SK-N-SH (cell line): ENCODE data around the gene C3orf70. TPM values are rescaled to one million over a fixed set of nuclear protein-coding genes. Genes with fewer than 3 reads are reported as not detected.

Source experiments
- CTCF ChIA-PET: fragments of 300-600, 350-600 bp; formaldehyde crosslinking; extraction: SDS; loops from one replicate; lab custom pipeline; 2021; lab: Yijun Ruan, JAX
- POLR2A ChIA-PET: fragments of 350-600 bp; sonication (Branson Sonifier 250); formaldehyde crosslinking; extraction: SDS; loops from one replicate; lab custom pipeline; 2020; ENCODE audit warnings: antibody characterized with exemption, inconsistent platforms; lab: Yijun Ruan, JAX
- DNase-seq: peaks from one replicate; pipeline ENCODE4 v3.0.0; 2012
- H2AFZ ChIP-seq: fragments of 200-600 bp; sonication (generic); 2 replicates; pipeline ENCODE4 v1.8.1; 2016; ENCODE audit warnings: antibody characterized with exemption, mild to moderate bottlenecking, low read depth
- H3F3A ChIP-seq: fragments of 200-600 bp; sonication (generic); replicated peaks from 2 replicates; pipeline ENCODE3; 2016; ENCODE audit warnings: antibody characterized with exemption, mild to moderate bottlenecking; ENCODE audit not compliant: insufficient read depth
- H3K27ac ChIP-seq, 2 experiments: fragments of 200-500 bp in 1 of 2; fragments of 200-600 bp in 1 of 2; sonication (Bioruptor generic) in 1 of 2; sonication (generic), shearing (Covaris generic) in 1 of 2; 2 replicates each; pipeline versions ENCODE4 v1.5.1 to v1.6.1; 2014 to 2016; ENCODE audit warnings: low read depth in 2 of 2, inconsistent platforms in 1 of 2, low read length in 1 of 2, mild to moderate bottlenecking in 1 of 2, mixed read lengths in 1 of 2
- H3K27me3 ChIP-seq: fragments of 200-600 bp; sonication (generic), shearing (Covaris generic); 2 replicates; pipeline ENCODE4 v1.6.1; 2016; ENCODE audit warnings: mixed run types; ENCODE audit not compliant: insufficient read depth
- H3K36me3 ChIP-seq, 2 experiments: fragments of 200-500 bp in 1 of 2; fragments of 200-600 bp in 1 of 2; sonication (Bioruptor generic) in 1 of 2; sonication (generic) in 1 of 2; replicated peaks in 1 of 2; 2 replicates each; pipeline versions ENCODE3 to v1.5.1; 2014 to 2016; ENCODE audit warnings: low read length in 1 of 2, mild to moderate bottlenecking in 1 of 2; ENCODE audit not compliant: insufficient read depth in 2 of 2, control insufficient read depth in 1 of 2
- H3K4me1 ChIP-seq, 2 experiments: fragments of 200-500 bp in 1 of 2; fragments of 200-600 bp in 1 of 2; sonication (Bioruptor generic) in 1 of 2; sonication (generic), shearing (Covaris generic) in 1 of 2; 2 replicates each; pipeline versions ENCODE4 v1.5.1 to v1.6.1; 2014 to 2016; ENCODE audit warnings: low read depth in 1 of 2, low read length in 1 of 2, mixed run types in 1 of 2; ENCODE audit not compliant: insufficient read depth in 2 of 2, control insufficient read depth in 1 of 2
- H3K4me2 ChIP-seq: fragments of 200-600 bp; sonication (generic), shearing (Covaris generic); 2 replicates; pipeline ENCODE4 v1.6.1; 2017; ENCODE audit warnings: mixed run types
- H3K4me3 ChIP-seq, 2 experiments: fragments of 200-500 bp in 1 of 2; fragments of 200-600 bp in 1 of 2; sonication (Bioruptor generic) in 1 of 2; sonication (generic), shearing (Covaris generic) in 1 of 2; 2 replicates each; pipeline versions ENCODE4 v1.5.1 to v1.8.1; 2014 to 2016; ENCODE audit warnings: low read depth in 2 of 2, inconsistent platforms in 1 of 2, low read length in 1 of 2, mild to moderate bottlenecking in 1 of 2, mixed read lengths in 1 of 2, moderate library complexity in 1 of 2
- H3K79me2 ChIP-seq: fragments of 200-600 bp; sonication (generic); 2 replicates; pipeline ENCODE4 v1.8.1; 2017; ENCODE audit warnings: mild to moderate bottlenecking; ENCODE audit not compliant: insufficient read depth
- H3K9ac ChIP-seq: fragments of 200-600 bp; sonication (generic); 2 replicates; pipeline ENCODE4 v1.6.1; 2017; ENCODE audit warnings: mixed run types
- H3K9me2 ChIP-seq: fragments of 200-600 bp; sonication (generic); 2 replicates; pipeline ENCODE4 v1.6.1; 2017; ENCODE audit warnings: mixed run types
- H3K9me3 ChIP-seq: fragments of 200-600 bp; sonication (generic); 2 replicates; pipeline ENCODE4 v1.6.1; 2017; ENCODE audit warnings: mixed run types, mild to moderate bottlenecking, moderate library complexity
- H4K20me1 ChIP-seq: fragments of 200-600 bp; sonication (generic); 2 replicates; pipeline ENCODE4 v1.6.1; 2017; ENCODE audit warnings: mild to moderate bottlenecking, mixed run types; ENCODE audit not compliant: insufficient read depth
- CHD2 ChIP-seq: fragments of 150-350 bp; IDR thresholded peaks from 2 replicates; pipeline ENCODE4 v1.6.1; 2018; ENCODE audit warnings: low read length; ENCODE audit not compliant: partially characterized antibody
- ELF1 ChIP-seq: IDR thresholded peaks from 2 replicates; pipeline ENCODE4 v1.4.0; 2012
- GABPA ChIP-seq: IDR thresholded peaks from 2 replicates; pipeline ENCODE4 v1.4.0; 2012; ENCODE audit warnings: low read depth, mild to moderate bottlenecking
- JUND ChIP-seq: IDR thresholded peaks from 2 replicates; pipeline ENCODE4 v1.4.0; 2012
- MAX ChIP-seq: IDR thresholded peaks from 2 replicates; pipeline ENCODE4 v1.4.0; 2012; ENCODE audit warnings: low read depth
- MEF2A ChIP-seq: IDR thresholded peaks from 2 replicates; pipeline ENCODE4 v1.4.0; 2012; ENCODE audit warnings: low read depth, borderline replicate concordance
- NFIC ChIP-seq: IDR thresholded peaks from 2 replicates; pipeline ENCODE4 v1.4.0; 2012; ENCODE audit warnings: borderline replicate concordance
- NRF1 ChIP-seq: IDR thresholded peaks from 2 replicates; pipeline ENCODE4 v1.6.1; 2012; ENCODE audit warnings: low read depth, mild to moderate bottlenecking, low read length
- PBX3 ChIP-seq: IDR thresholded peaks from 2 replicates; pipeline ENCODE4; 2012
- POLR2AphosphoS5 ChIP-seq: IDR thresholded peaks from 2 replicates; pipeline ENCODE4 v1.6.1; 2012; ENCODE audit warnings: low read depth, low read length
- RAD21 ChIP-seq: IDR thresholded peaks from 2 replicates; pipeline ENCODE4 v1.6.1; 2012; ENCODE audit warnings: mild to moderate bottlenecking, low read length
- REST ChIP-seq: IDR thresholded peaks from 2 replicates; pipeline ENCODE4 v1.6.1; 2012; ENCODE audit warnings: mild to moderate bottlenecking, low read depth, low read length, moderate library complexity
- RFX5 ChIP-seq: IDR thresholded peaks from 2 replicates; pipeline ENCODE4 v1.6.1; 2012; ENCODE audit warnings: mild to moderate bottlenecking, improper control_type of control experiment, low read length
- RXRA ChIP-seq: IDR thresholded peaks from 2 replicates; pipeline ENCODE4 v1.4.0; 2012; ENCODE audit warnings: low read depth, mild to moderate bottlenecking, borderline replicate concordance
- SMC3 ChIP-seq: IDR thresholded peaks from 2 replicates; pipeline ENCODE4 v1.6.1; 2012; ENCODE audit warnings: low read depth, low read length, improper control_type of control experiment
- TAF1 ChIP-seq: IDR thresholded peaks from 2 replicates; pipeline ENCODE4 v1.6.1; 2012; ENCODE audit warnings: low read depth, mild to moderate bottlenecking, low read length, moderate library complexity, borderline replicate concordance
- TEAD4 ChIP-seq: IDR thresholded peaks from 2 replicates; pipeline ENCODE4 v1.4.0; 2012; ENCODE audit warnings: mild to moderate bottlenecking, borderline replicate concordance; ENCODE audit not compliant: insufficient read depth
- USF1 ChIP-seq: IDR thresholded peaks from 2 replicates; pipeline ENCODE4 v1.4.0; 2012; ENCODE audit warnings: low read depth, borderline replicate concordance
- YY1 ChIP-seq: IDR thresholded peaks from 2 replicates; pipeline ENCODE4 v1.4.0; 2012; ENCODE audit warnings: low read depth, mild to moderate bottlenecking
- WGBS: methylation state at CpG from one replicate; pipeline ENCODE4 v1.1.6; 2017; ENCODE audit warnings: low lambda C conversion rate; 5-methylcytosine and 5-hydroxymethylcytosine counted together
- polyA plus RNA-seq, 3 experiments: library from polyadenylated mRNA; depleted of rRNA; stranded (reverse); fragments of >200 nt; gene quantifications; 2 replicates each; pipeline ENCODE4 v1.2.3, GENCODE V29; 2012

Gene C3orf70
- polyA plus RNA-seq, 1 of the 3 experiments (the other 2 are of a cell fraction): under 0.01 TPM

- TF ChIP-seq REST: no peak
- no peak for TF ChIP-seq RAD21
- no peak for TF ChIP-seq NRF1
- no peak for TF ChIP-seq NFIC
- TF ChIP-seq MAX: no peak
- no peak for TF ChIP-seq RXRA
- TF ChIP-seq CHD2: no peak
- TF ChIP-seq, all 33 proteins: peak for 0
Measured at GRCh38 chr3:185059766-185060165, 93.1 kb downstream of the C3orf70 start (continued).

- Histone ChIP-seq H4K20me1 (no peaks in the 10 kb centered on the region), H3K9ac (no peak overlapping the region), H3K27ac (no peak overlapping the region), H3F3A (no peaks in the 10 kb centered on the region), H3K27me3 (no peaks in the 10 kb centered on the region), H2AFZ (no peak overlapping the region), H3K36me3 (peaks cover 0 to 10% of the 10 kb centered on the region in 2 experiments), H3K4me3 (no peak overlapping the region), H3K9me2 (no peaks in the 10 kb centered on the region), H3K79me2 (no peaks in the 10 kb centered on the region), H3K4me1 (no peaks in the 10 kb centered on the region), H3K9me3 (no peaks in the 10 kb centered on the region), H3K4me2 (no peak overlapping the region)
- POLR2A ChIA-PET: no interaction called here
- CTCF ChIA-PET: interaction anchor here (0.7 kb wide), 1 partner anchor 90 kb away, joined by 4 read pairs; no protein-coding TSS in a partner anchor
- WGBS: 59% methylated on average over 2 of the region's 2 CpGs
- TF ChIP-seq RAD21 (no peak), RFX5 (no peak)
- DNase-seq: no peak
Measured at GRCh38 chr3:185058796-185059195, 94.1 kb downstream of the C3orf70 start.

GRCh38 chr3:185057829-185058228 is 95.0 kb downstream of the C3orf70 start:
- Histone ChIP-seq H3F3A (no peaks in the 10 kb centered on the region), H3K4me2 (no peak overlapping the region), H3K9me3 (no peaks in the 10 kb centered on the region), H2AFZ (no peak overlapping the region), H3K27me3 (no peaks in the 10 kb centered on the region), H3K36me3 (peaks cover 0 to 17% of the 10 kb centered on the region in 2 experiments), H3K4me1 (no peaks in the 10 kb centered on the region), H3K9me2 (no peaks in the 10 kb centered on the region), H3K9ac (no peak overlapping the region), H3K27ac (no peak overlapping the region), H3K79me2 (no peaks in the 10 kb centered on the region), H4K20me1 (no peaks in the 10 kb centered on the region), H3K4me3 (no peak overlapping the region)
- ChIA-PET CTCF (no interaction called here), POLR2A (no interaction called here)
- WGBS: 87% methylated on average over 1 of the region's 1 CpG
- no peak for DNase-seq
- TF ChIP-seq USF1 (no peak), TAF1 (no peak), JUND (no peak), MEF2A (no peak), ELF1 (no peak), PBX3 (no peak), SMC3 (no peak), POLR2AphosphoS5 (no peak), YY1 (no peak), GABPA (no peak), TEAD4 (no peak), RXRA (no peak), CHD2 (no peak)
